ENCODE results near the gene POLDIP2.

The POLDIP2 gene

DNA sequence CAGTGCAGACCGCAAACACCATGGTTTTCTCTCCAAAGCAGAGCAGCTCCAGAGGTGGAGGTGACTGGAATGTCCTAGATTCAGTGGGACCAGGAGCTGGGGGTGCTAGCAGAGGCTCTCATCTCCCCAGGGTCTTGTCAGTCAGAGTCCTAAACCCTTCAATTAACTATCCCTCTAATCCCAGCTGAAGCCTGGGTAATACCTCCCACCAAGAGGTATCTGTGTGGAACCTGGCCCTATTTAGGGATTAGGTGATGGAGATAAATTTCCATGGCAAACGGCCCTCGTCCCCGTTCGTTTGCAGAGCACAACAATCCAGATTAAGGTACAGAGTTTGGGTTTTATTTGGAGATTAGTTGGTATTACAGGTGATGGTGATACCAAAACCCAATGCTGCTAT is 5.9 kb upstream of the POLDIP2 start:
- no peaks in the 10 kb centered on the region for H3K27me3 ChIP-seq (ENCODE audit: control insufficient read depth in 1 of 2, insufficient read depth in 2 of 2, low read length in 2 of 2)
- H3K4me3 ChIP-seq (ENCODE audit: low read depth in 1 of 2, low read length in 2 of 2), result no peak overlapping the region
- no peak overlapping the region for H3K9ac ChIP-seq (ENCODE audit: low read length)
- no peak overlapping the region for H3K27ac ChIP-seq (ENCODE audit: low read depth, low read length)
- peaks cover 38% of the 10 kb centered on the region for H3K36me3 ChIP-seq (ENCODE audit: insufficient read depth, low read length)
- peaks cover 8% of the 10 kb centered on the region for H3K4me1 ChIP-seq (ENCODE audit: insufficient read depth, low read length)
- no peaks in the 10 kb centered on the region for H3K9me3 ChIP-seq (ENCODE audit: low read length)

DNA sequence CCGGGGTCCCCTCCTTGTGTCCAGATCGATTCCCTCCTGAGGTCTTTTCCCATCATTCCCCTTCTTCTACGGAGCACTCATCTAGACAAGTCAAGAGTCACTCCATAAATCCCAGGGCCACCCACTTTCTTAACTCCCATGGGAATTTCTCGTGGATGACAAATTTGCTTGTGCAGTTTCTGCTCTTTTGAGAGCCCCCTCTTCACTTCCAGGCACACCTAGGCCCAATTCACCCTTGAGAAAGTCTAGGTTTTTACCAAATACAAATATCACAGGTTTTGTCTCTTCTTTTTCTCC is 522 bp upstream of the POLDIP2 start:
- peak overlapping the region; percentile 36 for H3K9ac ChIP-seq (ENCODE audit: low read length)
- H3K4me3 ChIP-seq (ENCODE audit: low read depth in 1 of 2, low read length in 2 of 2), result peak overlapping the region; percentile 82 to 94
- peaks cover 25% of the 10 kb centered on the region for H3K4me1 ChIP-seq (ENCODE audit: insufficient read depth, low read length)
- H3K9me3 ChIP-seq (ENCODE audit: low read length), result no peaks in the 10 kb centered on the region
- no peaks in the 10 kb centered on the region for H3K27me3 ChIP-seq (ENCODE audit: control insufficient read depth in 1 of 2, insufficient read depth in 2 of 2, low read length in 2 of 2)
- H3K36me3 ChIP-seq (ENCODE audit: insufficient read depth, low read length), result peaks cover 53% of the 10 kb centered on the region
- peak overlapping the region; percentile 94 for H3K27ac ChIP-seq (ENCODE audit: low read depth, low read length)

DNA sequence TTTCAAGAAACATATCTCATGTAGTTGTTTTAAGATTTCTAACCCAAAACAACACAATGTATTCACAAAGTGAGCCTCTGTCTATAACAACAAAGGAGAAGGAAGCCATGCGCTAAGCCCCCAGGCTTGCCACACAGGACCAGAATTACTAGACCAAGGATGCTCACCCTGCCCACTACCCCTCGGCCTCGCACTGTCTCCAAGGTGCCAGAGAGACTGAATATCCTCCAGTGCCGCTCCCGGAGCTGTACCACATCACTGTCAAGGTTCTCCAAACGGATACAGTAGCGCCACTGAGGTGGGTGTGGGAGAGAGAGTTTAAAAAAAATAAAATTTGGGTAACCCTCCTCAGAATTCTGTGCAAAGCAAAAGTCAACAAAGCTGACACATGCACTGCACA is 7.1 kb downstream of the POLDIP2 start:
- H3K36me3 ChIP-seq (ENCODE audit: insufficient read depth, low read length), result peaks cover 91% of the 10 kb centered on the region

DNA sequence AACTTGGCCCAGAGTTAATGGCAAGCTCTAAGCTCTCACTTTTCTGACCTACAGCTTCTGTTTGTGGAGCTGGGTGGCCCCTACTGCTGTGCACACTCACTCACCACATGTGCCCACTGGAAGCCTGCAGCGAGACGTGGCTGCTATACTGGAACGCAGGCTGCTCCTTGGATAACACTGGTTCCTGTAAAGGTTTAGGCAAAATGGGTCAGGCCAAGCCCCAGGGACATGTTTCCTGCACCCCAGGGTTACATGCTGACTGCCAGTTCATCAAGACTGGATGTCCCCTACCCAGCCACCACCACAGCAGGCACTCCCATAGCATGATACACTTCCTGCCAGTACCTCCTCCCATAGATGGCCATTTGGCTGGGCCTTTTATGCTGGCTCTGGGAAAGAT is 8.3 kb downstream of the POLDIP2 start:
- Histone ChIP-seq H3K27me3 (ENCODE audit: control insufficient read depth in 1 of 2, insufficient read depth in 2 of 2, low read length in 2 of 2) (no peaks in the 10 kb centered on the region), H3K9ac (ENCODE audit: low read length) (no peak overlapping the region), H3K36me3 (ENCODE audit: insufficient read depth, low read length) (peaks cover 90% of the 10 kb centered on the region), H3K27ac (ENCODE audit: low read depth, low read length) (no peak overlapping the region), H3K9me3 (ENCODE audit: low read length) (no peaks in the 10 kb centered on the region), H3K4me3 (ENCODE audit: low read depth in 1 of 2, low read length in 2 of 2) (no peak overlapping the region), H3K4me1 (ENCODE audit: insufficient read depth, low read length) (no peaks in the 10 kb centered on the region)

More for the DNA sequence above, 7.1 kb downstream of the POLDIP2 start:
- Histone ChIP-seq H3K9ac (ENCODE audit: low read length) (no peak overlapping the region), H3K27me3 (ENCODE audit: control insufficient read depth in 1 of 2, insufficient read depth in 2 of 2, low read length in 2 of 2) (no peaks in the 10 kb centered on the region), H3K4me3 (ENCODE audit: low read depth in 1 of 2, low read length in 2 of 2) (no peak overlapping the region), H3K4me1 (ENCODE audit: insufficient read depth, low read length) (no peaks in the 10 kb centered on the region), H3K9me3 (ENCODE audit: low read length) (no peaks in the 10 kb centered on the region), H3K27ac (ENCODE audit: low read depth, low read length) (no peak overlapping the region)

DNA sequence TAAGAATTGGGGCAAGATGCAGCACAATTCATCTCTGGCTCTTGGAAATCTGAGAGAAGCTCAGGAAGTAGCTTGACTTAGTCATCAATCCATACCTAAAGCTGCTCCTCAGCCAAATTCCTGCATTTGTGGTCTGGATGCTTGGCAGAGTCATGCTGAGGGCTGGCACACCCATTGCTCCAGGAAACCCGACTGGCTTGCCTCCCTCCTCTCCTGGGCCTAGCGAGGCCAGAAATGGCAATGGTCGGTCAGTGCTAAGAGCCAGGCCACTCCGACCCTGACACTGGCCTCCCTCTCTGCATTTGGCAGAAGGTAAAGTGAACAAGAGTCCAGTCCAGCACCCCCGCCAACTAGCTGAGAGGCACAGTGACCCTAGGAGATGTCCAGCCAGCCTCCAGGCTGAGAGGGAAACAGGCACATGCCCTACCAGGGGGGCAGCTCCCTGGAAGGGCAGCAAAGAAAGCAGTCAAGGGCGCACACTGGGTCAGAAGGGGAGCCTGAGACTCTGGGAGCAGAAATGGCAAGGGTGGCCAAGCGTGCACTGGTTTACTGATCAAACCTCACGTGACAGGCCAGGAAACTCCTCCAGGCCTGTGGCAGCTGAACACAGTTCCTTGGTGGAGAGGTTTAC is 10.0 kb downstream of the POLDIP2 start:
- H3K9me3 ChIP-seq (ENCODE audit: low read length), result no peaks in the 10 kb centered on the region
- H3K9ac ChIP-seq (ENCODE audit: low read length), result no peak overlapping the region
- H3K27me3 ChIP-seq (ENCODE audit: control insufficient read depth in 1 of 2, insufficient read depth in 2 of 2, low read length in 2 of 2), result no peaks in the 10 kb centered on the region
- H3K27ac ChIP-seq (ENCODE audit: low read depth, low read length), result no peak overlapping the region
- H3K4me3 ChIP-seq (ENCODE audit: low read depth in 1 of 2, low read length in 2 of 2), result no peak overlapping the region
- H3K36me3 ChIP-seq (ENCODE audit: insufficient read depth, low read length), result peaks cover 90% of the 10 kb centered on the region
- H3K4me1 ChIP-seq (ENCODE audit: insufficient read depth, low read length), result no peaks in the 10 kb centered on the region

DNA sequence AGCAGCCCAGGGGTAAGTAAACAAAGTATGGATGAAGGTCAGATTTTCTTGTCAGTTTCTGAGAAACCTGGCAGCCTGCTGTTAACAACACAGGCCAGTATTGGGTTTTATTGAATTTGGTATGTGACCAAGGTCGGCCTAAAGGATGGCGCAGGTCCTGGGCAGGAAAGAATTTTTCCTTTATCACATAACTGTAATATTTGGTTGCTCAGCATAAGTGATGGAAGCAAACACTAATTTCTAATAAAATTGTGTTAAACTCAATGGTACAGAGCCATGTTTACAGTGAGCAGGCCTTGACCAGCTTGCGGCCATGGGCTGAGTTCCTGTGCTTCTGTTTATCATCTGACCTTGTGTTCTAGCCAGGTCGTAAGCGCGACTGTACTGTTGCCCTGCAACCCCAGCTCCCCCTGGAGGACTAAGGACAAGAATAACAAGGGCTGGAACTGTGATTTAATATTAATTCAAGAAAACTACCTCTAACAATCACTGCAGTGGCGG is 10.5 kb downstream of the POLDIP2 start:
- Histone ChIP-seq H3K9ac (ENCODE audit: low read length) (no peak overlapping the region), H3K9me3 (ENCODE audit: low read length) (no peaks in the 10 kb centered on the region), H3K27ac (ENCODE audit: low read depth, low read length) (no peak overlapping the region), H3K4me3 (ENCODE audit: low read depth in 1 of 2, low read length in 2 of 2) (no peak overlapping the region), H3K27me3 (ENCODE audit: control insufficient read depth in 1 of 2, insufficient read depth in 2 of 2, low read length in 2 of 2) (no peaks in the 10 kb centered on the region), H3K36me3 (ENCODE audit: insufficient read depth, low read length) (peaks cover 93% of the 10 kb centered on the region), H3K4me1 (ENCODE audit: insufficient read depth, low read length) (no peaks in the 10 kb centered on the region)

DNA sequence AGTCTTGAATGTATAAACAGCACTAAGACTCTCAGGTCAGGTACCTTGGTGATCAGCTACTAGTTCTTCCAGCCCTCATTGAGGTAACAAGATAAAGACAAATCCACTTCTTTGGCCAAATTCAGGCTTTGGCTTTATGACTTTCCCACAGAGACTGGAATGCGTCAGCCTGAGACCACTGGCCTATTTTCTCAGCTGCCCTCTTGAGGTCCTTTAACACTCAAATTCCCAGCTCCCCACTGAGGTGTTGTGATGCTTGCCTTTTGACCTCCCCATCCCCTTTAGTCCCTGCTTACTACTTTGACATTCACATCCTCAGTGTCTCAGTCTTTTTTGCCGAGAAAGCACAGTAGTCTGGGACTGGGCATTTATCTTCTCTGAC is 11.1 kb downstream of the POLDIP2 start:
- no peaks in the 10 kb centered on the region for H3K9me3 ChIP-seq (ENCODE audit: low read length)
- H3K4me1 ChIP-seq (ENCODE audit: insufficient read depth, low read length), result no peaks in the 10 kb centered on the region
- no peaks in the 10 kb centered on the region for H3K27me3 ChIP-seq (ENCODE audit: control insufficient read depth in 1 of 2, insufficient read depth in 2 of 2, low read length in 2 of 2)
- peaks cover 93% of the 10 kb centered on the region for H3K36me3 ChIP-seq (ENCODE audit: insufficient read depth, low read length)
- no peak overlapping the region for H3K9ac ChIP-seq (ENCODE audit: low read length)
- no peak overlapping the region for H3K4me3 ChIP-seq (ENCODE audit: low read depth in 1 of 2, low read length in 2 of 2)
- H3K27ac ChIP-seq (ENCODE audit: low read depth, low read length), result no peak overlapping the region

DNA sequence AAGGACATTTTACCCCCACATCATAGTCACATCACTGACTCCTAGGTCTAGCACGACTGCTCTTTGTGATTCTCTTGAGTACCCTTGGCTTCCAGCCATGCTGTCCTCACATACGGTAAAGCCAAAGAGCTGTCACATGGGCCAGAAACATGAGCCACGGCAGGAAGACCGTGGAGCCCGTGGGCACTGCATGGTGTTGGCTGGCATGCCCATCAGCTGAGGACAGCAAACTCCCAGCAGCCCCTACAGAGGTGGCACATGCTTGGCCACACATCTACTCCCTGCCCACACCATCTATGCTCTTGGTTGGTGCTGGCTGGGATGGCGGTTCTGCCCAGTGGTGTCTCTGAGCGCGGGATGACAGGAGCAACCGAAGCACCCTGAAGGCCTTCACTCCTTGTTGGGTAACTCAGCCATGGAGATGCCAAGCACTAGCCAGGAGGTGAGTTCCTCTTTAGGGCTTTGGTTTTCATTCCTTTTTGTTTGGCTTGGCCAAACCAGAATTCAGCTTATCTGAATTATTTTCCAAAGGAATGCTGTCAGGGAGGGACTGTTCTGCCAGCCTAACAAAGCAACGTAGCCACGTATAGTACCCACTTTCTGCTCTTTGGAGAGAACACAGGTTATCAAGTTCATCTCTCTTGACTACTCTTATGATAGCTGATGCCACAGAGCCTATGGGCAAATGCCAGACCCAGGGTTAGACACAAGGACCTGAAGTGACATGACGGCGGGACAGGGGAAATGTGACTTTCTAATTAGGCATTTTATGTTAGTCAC is 11.7 kb downstream of the POLDIP2 start:
- H3K36me3 ChIP-seq (ENCODE audit: insufficient read depth, low read length), result peaks cover 93% of the 10 kb centered on the region
- H3K4me1 ChIP-seq (ENCODE audit: insufficient read depth, low read length), result no peaks in the 10 kb centered on the region
- no peak overlapping the region for H3K27ac ChIP-seq (ENCODE audit: low read depth, low read length)
- no peak overlapping the region for H3K4me3 ChIP-seq (ENCODE audit: low read depth in 1 of 2, low read length in 2 of 2)
- H3K27me3 ChIP-seq (ENCODE audit: control insufficient read depth in 1 of 2, insufficient read depth in 2 of 2, low read length in 2 of 2), result no peaks in the 10 kb centered on the region
- H3K9me3 ChIP-seq (ENCODE audit: low read length), result no peaks in the 10 kb centered on the region
- H3K9ac ChIP-seq (ENCODE audit: low read length), result no peak overlapping the region

DNA sequence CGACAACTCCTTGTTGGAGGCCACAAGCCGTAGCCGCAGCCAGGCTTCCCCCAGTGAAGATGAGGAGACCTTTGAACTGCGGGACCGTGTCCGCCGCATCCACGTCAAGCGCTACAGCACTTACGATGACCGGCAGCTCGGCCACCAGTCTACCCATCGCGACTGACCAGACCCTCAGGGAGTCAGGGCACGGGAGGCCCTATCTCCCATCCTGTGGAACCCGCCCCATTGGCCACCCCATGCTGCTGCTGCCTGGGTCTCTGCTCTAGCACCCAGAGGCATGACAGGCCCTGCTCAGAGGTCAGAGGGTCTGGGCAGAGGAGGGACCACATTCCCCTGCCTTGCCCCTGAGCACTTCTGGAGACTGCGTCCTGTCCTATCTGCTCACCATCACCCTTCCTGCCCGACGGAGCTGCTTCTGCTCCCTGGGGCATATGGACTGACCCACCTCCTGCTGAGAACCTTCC is 12.9 kb downstream of the POLDIP2 start:
- Histone ChIP-seq H3K4me1 (ENCODE audit: insufficient read depth, low read length) (no peaks in the 10 kb centered on the region), H3K9ac (ENCODE audit: low read length) (no peak overlapping the region), H3K27me3 (ENCODE audit: control insufficient read depth in 1 of 2, insufficient read depth in 2 of 2, low read length in 2 of 2) (no peaks in the 10 kb centered on the region), H3K36me3 (ENCODE audit: insufficient read depth, low read length) (peaks cover 93% of the 10 kb centered on the region), H3K4me3 (ENCODE audit: low read depth in 1 of 2, low read length in 2 of 2) (no peak overlapping the region), H3K9me3 (ENCODE audit: low read length) (no peaks in the 10 kb centered on the region), H3K27ac (ENCODE audit: low read depth, low read length) (no peak overlapping the region)

DNA sequence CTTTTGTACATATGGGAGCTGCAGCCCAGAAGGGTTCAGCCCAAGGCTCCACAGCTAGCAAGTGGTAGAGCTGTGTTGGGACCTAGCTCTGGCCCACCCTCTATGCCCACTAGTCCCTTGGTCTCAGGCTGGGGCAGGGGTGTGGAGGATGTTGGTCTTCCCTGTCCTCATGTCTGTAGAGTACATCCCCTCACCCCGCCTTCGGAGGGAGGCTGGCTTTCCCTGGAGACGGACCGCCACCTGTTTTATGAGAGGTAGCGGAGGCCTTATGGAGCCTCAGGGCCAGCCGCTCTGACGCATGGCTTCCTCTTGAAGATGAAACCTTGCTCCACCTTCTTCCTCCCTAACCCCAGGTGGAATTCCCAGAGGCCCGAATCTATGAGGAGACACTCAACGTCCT is 13.3 kb downstream of the POLDIP2 start:
- Histone ChIP-seq H3K9me3 (ENCODE audit: low read length) (no peaks in the 10 kb centered on the region), H3K36me3 (ENCODE audit: insufficient read depth, low read length) (peaks cover 92% of the 10 kb centered on the region), H3K27ac (ENCODE audit: low read depth, low read length) (no peak overlapping the region), H3K4me1 (ENCODE audit: insufficient read depth, low read length) (no peaks in the 10 kb centered on the region), H3K4me3 (ENCODE audit: low read depth in 1 of 2, low read length in 2 of 2) (no peak overlapping the region), H3K9ac (ENCODE audit: low read length) (no peak overlapping the region), H3K27me3 (ENCODE audit: control insufficient read depth in 1 of 2, insufficient read depth in 2 of 2, low read length in 2 of 2) (no peaks in the 10 kb centered on the region)

DNA sequence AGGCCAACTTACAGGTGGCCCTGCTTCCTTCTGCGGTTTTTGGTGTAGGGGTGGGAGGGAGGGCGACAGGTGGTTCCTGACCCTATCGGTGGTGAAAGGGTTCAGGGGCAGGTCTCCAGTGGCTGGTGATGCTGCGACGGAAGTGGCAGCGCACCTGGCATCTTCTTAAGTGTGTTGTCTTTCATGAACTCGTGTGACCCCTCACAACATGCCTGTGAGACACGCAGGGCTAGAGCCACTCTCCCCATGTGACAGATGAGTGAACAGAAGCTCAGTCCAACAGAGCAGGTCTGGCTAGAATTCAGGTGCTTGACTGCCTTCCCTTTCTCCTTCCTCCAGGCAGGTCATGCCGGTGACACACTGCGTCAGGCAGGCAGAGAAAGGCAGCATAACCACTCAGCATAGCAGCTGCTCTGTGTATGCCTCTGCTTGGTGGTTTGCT is 13.8 kb downstream of the POLDIP2 start:
- no peak overlapping the region for H3K9ac ChIP-seq (ENCODE audit: low read length)
- peaks cover 87% of the 10 kb centered on the region for H3K36me3 ChIP-seq (ENCODE audit: insufficient read depth, low read length)
- H3K4me1 ChIP-seq (ENCODE audit: insufficient read depth, low read length), result peaks cover under 1% of the 10 kb centered on the region
- no peak overlapping the region for H3K4me3 ChIP-seq (ENCODE audit: low read depth in 1 of 2, low read length in 2 of 2)
- H3K27ac ChIP-seq (ENCODE audit: low read depth, low read length), result no peak overlapping the region
- no peaks in the 10 kb centered on the region for H3K27me3 ChIP-seq (ENCODE audit: control insufficient read depth in 1 of 2, insufficient read depth in 2 of 2, low read length in 2 of 2)
- H3K9me3 ChIP-seq (ENCODE audit: low read length), result no peaks in the 10 kb centered on the region

DNA sequence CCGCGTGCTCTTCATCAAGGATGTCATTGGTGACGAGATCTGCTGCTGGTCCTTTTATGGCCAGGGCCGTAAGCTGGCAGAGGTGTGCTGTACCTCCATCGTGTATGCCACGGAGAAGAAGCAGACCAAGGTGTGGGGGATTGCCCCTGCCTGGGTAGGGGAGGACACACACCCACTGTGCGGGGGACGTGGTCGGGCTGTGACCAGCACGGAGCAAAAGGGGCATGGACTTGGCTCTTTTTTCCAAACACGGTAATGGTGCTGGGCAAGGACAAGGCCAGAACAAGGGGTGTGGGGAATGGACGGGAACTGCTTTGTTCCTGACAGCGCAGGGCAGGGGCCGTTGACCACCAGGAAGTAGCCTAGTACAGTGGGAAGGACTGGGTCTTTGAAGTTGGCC is 15.0 kb downstream of the POLDIP2 start:
- H3K4me1 ChIP-seq (ENCODE audit: insufficient read depth, low read length), result peaks cover 11% of the 10 kb centered on the region
- H3K27me3 ChIP-seq (ENCODE audit: control insufficient read depth in 1 of 2, insufficient read depth in 2 of 2, low read length in 2 of 2), result no peaks in the 10 kb centered on the region
- no peak overlapping the region for H3K4me3 ChIP-seq (ENCODE audit: low read depth in 1 of 2, low read length in 2 of 2)
- H3K27ac ChIP-seq (ENCODE audit: low read depth, low read length), result no peak overlapping the region
- H3K36me3 ChIP-seq (ENCODE audit: insufficient read depth, low read length), result peaks cover 75% of the 10 kb centered on the region
- H3K9me3 ChIP-seq (ENCODE audit: low read length), result no peaks in the 10 kb centered on the region
- no peak overlapping the region for H3K9ac ChIP-seq (ENCODE audit: low read length)
